GM19324 (cell line): ENCODE results near the gene NUMA1.

Source experiments
- ATAC-seq: cut with Tn5 transposase; IDR thresholded peaks from one replicate; pipeline ENCODE4 v1.9.1; 2021; ENCODE audit warnings: mild to moderate bottlenecking, moderate library complexity; ENCODE audit not compliant: unreplicated experiment, low FRiP score

Gene NUMA1, protein sequence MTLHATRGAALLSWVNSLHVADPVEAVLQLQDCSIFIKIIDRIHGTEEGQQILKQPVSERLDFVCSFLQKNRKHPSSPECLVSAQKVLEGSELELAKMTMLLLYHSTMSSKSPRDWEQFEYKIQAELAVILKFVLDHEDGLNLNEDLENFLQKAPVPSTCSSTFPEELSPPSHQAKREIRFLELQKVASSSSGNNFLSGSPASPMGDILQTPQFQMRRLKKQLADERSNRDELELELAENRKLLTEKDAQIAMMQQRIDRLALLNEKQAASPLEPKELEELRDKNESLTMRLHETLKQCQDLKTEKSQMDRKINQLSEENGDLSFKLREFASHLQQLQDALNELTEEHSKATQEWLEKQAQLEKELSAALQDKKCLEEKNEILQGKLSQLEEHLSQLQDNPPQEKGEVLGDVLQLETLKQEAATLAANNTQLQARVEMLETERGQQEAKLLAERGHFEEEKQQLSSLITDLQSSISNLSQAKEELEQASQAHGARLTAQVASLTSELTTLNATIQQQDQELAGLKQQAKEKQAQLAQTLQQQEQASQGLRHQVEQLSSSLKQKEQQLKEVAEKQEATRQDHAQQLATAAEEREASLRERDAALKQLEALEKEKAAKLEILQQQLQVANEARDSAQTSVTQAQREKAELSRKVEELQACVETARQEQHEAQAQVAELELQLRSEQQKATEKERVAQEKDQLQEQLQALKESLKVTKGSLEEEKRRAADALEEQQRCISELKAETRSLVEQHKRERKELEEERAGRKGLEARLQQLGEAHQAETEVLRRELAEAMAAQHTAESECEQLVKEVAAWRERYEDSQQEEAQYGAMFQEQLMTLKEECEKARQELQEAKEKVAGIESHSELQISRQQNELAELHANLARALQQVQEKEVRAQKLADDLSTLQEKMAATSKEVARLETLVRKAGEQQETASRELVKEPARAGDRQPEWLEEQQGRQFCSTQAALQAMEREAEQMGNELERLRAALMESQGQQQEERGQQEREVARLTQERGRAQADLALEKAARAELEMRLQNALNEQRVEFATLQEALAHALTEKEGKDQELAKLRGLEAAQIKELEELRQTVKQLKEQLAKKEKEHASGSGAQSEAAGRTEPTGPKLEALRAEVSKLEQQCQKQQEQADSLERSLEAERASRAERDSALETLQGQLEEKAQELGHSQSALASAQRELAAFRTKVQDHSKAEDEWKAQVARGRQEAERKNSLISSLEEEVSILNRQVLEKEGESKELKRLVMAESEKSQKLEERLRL (N-terminal part only)

DNA sequence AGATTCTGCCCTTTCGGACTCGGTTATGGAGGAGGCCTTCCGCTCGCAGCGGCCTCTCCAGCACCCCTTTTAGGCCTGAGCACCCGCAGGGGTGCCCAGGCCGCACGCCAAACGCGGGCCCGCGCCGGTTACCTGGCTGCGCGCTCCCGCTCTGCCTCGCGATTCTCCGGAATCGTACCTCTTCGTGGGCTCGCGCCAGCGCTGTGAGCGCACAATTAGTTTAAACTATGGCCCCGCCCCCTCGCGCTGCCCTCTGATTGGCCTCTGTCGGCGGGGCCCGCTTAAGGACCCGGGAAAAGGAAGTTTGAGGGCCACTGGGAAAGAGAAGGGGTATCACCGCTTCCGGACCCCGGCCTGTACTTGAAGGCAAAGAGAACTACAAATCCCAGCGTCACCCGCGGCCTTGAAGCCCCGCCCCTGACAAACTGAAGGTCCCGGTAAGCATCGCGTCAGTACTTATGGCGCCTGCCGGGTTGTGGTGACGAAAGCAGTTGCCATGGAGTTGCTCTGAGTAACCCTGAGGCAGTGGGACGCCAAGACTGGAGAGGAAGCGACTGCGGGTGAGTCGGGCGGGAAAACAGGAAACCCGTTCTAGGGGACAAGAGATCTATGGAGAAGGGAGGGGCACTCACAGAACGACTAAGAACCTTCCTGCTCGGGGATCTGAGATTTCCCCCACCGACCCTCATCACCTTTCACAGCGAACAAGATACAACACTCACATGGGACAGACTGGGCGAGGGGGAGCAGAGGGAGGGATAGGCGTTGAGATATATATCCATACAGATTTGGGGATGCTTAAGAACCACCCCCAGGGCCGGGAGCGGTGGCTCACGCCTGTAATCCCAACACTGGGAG is at the start of gene NUMA1, which contains the start of gene LRRC51:
NUMA1 (minus strand) TSS at position 217 of the 858 bp plus-strand sequence. CDS start 44,599 bp downstream, outside the sequence.
LRRC51 (plus strand) TSS at position 525 of the 858 bp plus-strand sequence. CDS start 8,234 bp downstream, outside the sequence.
- ATAC-seq = peak; percentile 96

DNA sequence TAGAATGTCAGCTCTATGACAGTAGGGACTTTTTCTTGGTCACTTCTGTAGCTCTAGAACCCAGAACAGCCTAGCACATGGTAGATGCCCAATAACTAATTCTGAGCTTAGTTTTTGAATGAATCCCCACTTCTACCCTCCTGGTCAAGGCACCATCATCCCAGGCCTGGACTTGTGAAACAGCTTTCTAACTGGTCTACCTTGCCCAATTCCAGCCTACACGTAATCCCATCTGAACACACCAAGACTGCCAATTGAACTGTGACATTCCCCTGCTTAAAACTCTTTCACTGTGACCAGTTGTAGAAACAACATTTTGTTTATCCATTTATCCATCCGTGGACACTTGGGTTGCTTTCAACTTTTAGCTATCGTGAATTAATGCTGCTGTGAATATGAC is 49.0 kb upstream of the NUMA1 start:
- no peak for ATAC-seq

DNA sequence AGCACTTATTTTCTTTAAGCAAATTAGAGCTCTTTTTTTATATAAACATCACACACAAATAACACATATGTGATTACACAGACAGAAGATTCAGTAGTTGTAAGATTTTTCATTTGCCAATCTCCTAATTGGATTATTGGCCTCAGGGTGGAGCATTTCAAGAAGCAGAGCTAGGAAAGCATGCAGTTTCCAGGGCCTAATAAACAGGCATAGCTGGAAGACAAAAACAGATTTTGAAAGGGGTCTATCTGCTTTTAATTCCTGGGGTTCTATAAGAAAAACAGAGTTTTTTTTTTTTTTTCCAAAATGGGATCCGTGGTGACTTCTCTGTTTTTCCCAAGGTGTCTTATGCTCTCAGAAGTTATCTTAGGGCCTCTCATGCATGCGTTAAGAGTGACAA is 47.6 kb upstream of the NUMA1 start:
- no peak for ATAC-seq

DNA sequence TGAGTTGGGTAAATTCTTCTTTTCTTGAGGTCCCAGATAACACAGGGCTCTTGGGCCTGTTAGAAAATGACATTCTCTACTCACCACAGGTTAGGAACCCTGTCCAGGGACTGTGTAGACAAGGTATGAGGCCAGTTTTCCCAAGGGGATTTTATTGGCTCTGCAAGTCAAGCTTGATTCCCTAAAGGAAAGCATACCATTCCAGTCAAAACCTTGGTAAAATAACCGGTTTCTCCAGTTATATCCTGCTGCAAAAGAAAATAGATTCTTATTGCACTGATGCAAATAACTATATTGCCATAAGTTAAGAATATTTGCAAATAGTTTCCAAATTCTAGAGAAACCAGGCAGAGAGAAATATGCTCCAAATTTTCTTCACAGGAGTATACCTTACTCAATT is 45.6 kb upstream of the NUMA1 start:
- ATAC-seq = no peak

DNA sequence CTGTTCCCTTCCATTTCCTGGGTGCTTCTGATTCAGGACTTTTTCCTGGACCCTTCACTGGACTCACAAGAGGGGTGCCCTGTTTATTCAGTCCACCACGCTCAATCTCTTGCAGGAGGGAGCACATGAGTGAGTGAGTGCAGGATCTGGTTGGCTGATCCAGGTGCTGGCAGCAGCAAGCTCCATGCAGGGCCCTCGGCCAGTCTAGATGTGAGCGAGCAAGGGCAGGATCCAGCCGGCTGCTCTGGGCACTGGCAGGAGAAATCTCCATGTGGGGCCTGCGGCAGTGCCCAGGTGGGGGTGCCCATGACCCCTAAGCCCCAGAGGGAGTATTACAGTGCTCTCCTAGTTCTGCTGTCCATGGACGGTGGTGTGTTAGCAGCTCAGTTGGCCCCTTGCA is 43.7 kb upstream of the NUMA1 start:
- ATAC-seq = no peak

DNA sequence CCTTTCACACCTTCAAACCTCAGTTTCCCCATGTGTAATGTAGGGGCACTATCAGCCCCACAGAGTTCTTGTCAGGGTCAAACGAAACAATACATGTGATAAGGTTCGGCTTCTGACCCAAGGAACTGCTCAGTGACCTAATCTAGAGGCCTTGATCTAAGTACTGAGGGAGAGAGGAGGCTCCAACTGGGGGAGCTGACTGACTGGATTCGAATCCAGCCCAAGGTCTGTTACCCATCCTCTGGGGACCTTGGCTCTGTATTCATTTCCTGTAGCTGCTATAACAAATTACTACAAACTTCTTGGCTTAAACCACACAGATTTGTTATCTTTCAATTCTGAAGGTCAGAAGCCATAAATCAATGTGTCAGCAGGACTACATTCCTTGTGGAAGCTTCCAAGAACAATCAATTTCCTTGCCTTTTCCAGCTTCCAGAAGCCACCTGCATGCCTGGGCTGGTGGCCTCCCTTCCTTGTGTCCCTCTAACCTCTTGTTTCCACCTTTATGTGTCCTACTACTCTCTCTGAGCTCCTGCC is 42.8 kb upstream of the NUMA1 start:
- ATAC-seq = no peak

DNA sequence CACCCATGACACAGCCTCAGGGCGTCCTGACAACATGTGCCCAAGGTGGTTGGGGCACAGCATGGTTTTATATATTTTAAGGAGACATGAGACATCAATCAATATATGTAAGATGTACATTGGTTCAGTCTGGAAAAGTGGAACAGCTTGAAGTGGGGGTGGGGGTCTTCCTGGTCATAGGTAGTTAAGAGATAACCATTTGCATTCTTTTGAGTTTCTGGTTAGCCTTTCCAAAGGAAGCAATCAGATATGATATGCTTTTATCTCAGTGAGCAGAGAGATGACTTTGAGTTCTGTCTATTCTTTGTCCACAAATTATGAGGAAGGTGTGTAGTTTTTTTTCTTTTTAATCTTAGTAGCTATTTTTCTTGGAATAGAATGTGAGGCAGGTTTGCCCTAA is 42.3 kb upstream of the NUMA1 start:
- no peak for ATAC-seq

DNA sequence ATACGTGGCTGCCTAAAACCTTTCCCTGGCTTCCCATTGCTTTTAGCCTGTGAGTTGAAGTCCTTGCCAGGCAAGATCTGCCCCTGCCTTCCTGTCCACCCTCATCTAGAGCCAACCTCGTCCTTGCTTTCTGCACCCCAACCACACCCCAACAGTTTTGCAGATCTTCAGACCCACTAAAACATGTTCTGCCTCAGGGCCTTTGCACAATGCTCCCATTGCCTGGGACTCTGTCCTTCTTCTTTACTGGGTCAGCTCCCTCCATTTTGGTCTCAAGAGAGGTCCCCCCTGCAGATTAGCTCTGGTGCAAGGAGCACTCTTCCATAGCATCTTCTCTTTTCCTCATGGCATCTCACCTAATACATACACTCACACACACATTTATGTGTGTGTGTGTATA is 40.6 kb upstream of the NUMA1 start:
- ATAC-seq = no peak

DNA sequence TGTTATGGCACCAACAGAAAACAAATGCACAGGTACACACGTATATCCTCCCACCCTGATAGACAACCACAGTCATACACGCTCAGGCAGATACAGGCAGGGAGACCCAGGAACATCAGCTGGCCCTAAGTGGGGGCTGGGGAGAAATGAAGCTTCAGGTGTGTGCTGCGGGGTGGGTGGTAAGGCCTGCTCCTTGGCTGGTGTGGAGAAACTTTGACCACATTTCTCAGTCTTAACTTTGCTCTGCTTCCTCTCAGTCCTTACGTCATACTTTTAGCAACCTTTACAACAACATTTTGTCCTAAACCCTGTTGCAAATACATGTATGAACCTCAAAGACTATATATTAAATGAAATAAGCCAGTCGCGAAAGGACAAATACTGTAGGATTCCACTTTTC is 38.9 kb upstream of the NUMA1 start:
- ATAC-seq = no peak

DNA sequence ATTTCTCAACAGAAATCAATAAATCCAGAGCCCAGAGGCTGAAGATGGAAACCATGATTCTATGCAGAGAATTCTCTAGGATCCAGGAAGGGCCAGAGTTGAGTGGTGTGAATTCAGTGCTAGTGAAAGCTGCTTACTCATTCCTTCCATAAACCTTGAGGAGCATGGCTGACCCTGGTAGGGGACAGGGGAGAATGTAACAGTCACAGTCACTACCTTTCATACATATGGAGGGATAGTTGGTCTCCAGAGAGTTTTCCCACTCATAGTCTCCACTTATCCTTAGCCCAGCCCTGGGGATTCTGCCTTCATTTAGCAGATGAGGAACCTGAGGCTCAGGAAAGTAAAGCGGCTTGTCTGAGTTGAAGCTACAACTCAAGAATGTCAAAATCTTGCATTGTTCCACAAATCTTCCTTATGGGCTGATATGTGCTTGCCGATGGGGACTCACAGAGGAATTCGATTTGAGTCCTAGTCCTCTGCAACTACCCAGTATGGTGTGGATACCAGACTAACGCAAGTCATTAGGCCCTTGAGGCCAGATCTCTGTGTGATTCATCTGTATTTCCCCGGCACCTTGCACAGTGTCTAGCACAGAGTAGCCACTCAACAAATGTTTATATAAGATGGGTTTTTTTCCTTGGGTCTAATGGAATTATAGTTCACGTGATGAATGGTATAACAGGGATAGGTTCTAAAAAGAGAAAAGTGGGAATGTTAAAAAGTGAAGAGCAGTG is 35.8 kb upstream of the NUMA1 start:
- ATAC-seq = no peak

DNA sequence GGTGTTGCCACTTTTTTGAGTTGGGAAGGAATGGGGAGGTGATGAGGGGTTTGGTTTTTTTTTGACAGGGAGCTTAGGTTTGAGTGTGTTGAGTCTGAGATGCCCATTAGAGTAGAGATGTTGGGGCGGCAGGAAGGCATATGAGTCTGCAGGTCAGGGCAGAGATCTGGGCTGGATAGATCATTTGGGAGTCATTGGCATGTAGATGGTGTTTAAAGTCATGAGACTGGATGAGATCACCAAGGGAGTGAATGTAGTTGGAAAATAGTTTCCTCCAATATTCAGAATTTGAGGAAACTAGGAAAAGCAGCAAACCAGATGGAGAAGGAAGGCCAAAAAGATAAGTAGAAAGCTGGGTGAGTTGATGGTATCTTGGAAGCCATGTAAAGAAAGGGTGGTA is 34.2 kb upstream of the NUMA1 start:
- ATAC-seq = no peak

DNA sequence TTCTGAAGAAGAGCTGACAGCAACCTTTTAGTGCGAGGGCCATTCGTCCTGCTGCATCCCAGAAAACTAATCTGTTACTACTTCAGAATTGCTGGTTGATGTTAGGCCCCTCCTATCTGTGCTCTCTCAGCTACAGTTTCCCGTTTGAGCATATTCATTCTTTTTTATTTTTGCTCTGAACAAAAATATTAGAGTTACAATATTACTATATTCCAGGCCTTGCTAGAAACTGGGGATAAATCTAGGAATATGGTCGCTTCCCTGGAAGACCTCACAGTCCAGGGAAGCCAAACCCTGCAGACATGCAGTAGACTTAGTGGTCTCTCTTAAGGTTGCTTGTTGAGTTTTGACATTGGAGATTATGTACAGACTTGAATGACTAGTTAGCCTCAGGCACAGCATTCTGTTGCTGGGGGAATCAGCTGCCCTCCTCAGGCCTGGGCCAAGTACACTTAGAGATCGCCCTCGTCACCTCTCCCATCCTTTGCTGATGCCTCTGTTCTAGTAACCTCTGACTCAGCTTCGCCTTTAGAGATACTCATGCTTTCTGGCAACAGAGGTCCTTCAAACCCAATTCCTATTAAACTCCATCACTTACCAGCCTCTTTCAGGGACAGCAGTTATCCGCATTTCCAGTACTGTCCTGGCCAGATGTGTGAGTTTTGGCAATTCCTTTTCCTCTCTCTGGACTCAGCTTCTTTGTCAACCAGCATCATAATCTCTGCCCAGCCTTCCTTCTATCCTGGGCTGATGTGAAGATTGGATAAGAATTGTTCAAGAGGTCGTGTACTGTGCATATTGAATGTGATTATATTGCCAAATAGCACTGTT is 32.9 kb upstream of the NUMA1 start:
- ATAC-seq = no peak

DNA sequence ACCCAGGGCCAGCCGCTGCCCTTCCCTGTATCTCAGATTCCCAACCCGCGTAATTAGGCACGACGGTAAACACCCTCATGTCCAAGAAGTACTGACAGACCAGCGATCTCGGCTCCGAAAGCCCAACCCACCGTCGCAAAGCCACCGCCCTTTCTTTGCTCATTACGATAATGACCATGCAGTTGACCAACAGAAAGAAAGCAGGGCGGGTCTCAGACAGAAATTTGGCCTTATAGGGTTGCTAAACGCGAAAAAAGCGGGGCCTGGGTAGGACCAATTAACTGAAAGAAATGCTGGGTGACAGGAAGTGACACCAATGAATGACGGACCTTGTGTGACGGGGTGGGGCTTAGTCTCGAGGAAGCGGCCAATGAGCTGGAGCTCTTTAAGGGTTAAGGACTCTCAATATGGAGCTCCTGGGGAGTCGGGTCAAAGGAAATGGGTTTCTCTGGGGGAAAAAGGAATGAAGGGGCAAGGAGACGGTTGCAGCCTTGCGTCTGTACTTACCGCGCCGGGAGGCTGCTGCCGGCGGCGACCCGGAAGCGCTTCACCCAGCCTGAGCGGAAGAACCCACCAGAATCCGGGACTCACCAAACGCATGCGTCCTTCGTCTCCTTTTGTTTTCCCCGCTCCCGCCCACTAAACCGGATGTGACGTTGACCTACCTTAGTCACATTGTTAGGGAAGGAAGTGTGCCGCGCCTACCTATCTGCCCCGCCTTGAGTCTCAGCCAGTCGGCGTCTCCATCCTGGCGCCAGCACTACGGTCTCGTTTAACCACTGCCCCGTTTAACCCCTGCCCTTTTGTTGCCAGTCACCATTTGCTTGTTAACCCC is 32.0 kb upstream of the NUMA1 start, which contains the start of gene ANAPC15:
ANAPC15 (minus strand) TSS at position 553 of the 835 bp plus-strand sequence. CDS start 1,419 bp downstream, outside the sequence.
- peak; percentile 91 for ATAC-seq

DNA sequence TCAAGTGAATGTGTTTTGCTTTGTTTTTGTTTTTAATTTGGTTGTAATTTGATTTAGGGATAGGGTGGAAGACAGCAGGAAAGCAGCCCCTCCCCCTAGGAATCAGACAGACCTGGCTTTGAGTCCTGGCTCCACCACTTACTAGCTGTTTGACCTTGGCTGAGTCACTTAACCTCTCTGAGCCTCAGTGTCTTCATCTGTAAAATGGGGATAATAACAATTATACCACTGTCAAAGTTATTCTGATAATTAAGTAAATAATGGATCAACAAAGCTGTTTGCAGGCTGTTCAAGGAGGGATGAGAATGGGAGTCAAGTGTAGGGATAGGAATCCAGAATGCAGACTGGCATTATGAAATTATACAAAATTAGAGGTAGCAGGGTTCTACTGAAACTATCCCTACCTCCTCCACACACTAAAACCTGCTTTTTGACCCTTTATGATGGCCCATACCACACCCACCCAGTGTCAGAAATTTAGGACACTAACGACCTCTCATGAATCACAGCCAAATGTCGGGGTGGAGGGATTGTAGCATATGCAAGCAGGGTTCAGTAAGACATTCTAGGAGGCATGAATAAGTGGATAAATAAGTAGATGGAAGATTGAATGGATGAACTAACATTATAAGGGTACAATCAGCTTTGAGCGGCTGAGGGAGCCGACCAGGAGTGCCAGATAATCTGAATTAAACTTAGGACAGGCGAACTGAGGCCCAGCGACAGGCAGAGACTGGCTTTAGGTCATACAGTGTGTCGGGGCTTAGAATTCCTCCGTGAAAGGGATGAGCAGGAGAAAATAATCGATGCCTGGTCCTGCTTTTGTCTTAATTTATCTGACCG is 31.2 kb upstream of the NUMA1 start:
- ATAC-seq = peak; percentile 1

DNA sequence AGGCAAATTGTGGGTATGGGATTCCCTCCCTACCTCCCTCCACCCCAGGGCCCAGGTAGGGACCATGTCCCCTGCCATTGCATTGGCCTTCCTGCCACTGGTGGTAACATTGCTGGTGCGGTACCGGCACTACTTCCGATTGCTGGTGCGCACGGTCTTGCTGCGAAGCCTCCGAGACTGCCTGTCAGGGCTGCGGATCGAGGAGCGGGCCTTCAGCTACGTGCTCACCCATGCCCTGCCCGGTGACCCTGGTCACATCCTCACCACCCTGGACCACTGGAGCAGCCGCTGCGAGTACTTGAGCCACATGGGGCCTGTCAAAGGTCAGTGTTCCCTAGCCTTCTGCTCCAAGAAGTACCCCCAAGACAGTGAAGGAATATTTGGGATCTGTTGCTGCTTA is 25.5 kb upstream of the NUMA1 start, which contains the start of gene TOMT:
TOMT (plus strand) TSS at position 37 of the 400 bp plus-strand sequence; CDS start at position 65, 28 bp downstream.
- ATAC-seq = no peak

DNA sequence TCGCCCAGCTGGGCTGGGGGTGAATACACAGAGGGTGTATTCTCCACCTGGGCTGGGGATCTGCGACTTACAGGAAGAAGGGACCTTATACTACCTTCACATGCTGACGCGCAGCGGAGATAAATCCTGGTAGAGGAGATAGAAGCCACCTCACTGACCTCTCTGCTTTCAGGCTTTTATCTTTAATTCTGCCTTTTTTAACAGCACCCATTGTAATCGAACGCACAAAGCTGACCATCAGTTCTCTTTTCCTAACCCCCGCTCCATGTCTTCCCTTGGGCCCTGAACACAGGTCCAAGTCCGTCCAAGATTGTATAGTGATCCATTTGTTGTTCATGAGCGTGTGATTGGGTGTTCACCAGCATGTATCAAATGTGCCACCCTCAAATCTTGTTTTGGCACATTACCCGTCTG is 23.4 kb upstream of the NUMA1 start:
- no peak for ATAC-seq
